GM19023 (cell line): Measurements from ENCODE around the gene PDE5A.

ENCODE experiments used
- ATAC-seq: cut with Tn5 transposase; IDR thresholded peaks from one replicate; pipeline ENCODE4 v1.9.1; 2021; ENCODE audit warnings: mild to moderate bottlenecking, moderate library complexity; ENCODE audit not compliant: unreplicated experiment

Gene PDE5A

DNA sequence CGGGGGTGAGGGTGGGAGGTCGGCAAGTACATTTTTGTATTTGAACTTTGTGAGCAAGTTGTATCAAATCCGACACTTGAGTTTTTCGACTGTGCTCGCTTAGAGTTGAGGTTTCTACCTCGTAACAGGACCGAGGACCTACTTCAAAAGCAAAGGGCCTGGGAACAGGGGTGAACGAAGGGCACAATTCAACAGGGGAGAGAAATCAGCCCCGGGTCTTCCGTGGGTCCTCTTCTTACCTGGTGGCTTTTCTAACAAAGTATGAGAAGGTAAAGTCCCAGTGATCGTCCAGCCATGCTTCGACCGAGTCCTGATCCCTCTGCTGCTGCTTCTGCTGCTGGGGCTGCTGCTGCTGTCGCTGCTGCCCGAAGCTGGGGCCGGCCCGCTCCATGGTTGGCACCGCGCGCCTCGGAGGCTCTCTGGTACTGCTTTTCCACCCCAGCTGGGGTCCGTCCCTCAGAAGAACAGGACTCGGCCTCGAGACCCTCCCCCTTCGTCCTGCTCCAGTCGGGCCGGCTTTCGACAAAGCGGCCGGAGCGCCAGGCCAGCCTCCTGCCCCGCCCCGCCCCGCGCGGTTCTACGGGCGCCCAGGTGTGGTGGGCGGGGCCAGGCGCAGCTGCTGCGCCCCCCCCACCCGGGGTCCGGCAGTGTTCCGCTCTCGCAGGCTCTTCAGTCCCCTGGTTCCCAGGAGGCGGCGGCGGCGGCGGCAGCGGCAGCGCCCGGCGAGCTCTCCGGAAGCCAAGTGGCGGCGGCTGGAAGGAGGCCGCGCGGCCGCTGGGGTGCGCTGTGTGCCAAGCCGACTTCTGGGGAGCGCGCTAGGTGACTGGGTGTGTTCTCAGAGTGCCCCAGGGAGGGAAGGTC, at the start of gene PDE5A:
Gene PDE5A, minus strand, starts transcription at position 524 of the 861 bp plus-strand sequence. Its CDS starts 133 bp downstream, at position 391.
- ATAC-seq, result peak; percentile 85

DNA sequence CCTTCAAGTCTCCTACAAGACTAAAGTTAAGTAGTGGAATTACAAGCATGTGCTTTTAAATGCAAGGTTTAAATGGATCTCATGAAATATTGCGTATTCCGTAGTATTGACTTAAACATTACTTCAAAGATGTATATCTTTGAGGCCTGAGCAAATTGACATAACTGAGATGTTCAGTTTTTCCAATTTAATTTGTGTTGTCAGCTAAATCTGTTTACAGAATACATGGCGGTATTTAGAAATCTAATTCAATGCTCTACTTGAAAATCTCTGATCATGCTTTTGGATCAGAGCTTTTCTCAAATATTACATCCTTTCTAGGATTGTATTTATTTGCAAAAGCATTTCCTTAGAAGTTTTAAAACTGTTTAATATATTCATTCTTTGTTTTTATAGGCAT, 47.5 kb upstream of the PDE5A start:
- ATAC-seq, result no peak

DNA sequence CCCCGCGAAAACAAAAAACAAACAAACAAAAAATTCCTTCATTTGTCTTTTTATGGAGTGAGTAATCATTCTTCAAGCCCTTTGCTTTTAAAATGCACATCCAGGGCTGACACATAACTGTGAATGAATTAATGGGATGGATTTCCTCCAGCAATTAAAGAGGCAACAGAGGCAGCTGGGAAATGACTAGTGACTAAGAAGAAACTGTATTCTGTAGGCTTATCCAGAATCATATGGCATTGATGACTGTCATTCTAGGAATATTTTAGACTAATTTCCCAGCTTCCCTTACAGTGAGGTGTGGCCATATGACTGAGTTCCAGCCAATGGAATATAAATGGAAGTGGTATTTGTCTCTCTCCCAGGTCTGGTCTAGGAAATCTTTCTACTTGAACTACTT, 46.8 kb upstream of the PDE5A start:
- ATAC-seq, result no peak

DNA sequence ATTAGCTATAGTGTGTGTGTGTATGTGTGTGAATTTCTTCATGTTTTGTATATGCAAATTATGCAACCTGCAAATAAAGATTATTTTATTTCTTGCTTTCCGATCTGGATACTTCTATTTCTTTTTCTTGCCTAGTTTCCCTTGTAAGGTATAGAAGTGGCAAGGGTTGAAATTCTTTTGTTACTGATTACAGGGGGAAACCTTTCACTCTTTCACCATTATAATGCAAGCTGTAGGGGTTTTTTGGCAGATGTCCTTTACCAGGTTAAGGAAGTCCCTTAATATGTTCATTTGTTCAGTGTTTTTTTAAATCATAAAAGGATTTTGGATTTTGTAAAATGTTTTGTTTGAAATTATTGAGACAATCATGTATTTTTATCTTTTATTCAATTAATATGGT, 44.3 kb upstream of the PDE5A start:
- no peak for ATAC-seq

DNA sequence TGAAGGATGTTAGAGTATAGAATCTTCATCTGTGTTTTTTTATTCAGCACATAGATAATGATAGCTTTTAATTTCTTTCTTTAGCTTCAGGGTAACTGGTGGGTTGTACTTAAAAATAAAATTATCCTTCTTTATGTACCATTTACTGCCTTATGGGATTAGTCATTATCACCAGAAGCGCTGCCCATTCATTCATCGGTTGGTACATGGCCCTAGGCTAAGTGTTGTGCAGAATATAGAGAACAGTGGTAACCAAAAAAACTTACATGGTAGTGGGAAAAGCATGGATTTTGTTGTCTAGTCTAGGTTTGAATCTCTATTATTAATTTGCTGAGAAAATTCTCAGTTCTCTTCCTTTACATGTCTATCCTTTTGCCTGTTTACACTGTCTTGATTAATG, 43.5 kb upstream of the PDE5A start:
- no peak for ATAC-seq

DNA sequence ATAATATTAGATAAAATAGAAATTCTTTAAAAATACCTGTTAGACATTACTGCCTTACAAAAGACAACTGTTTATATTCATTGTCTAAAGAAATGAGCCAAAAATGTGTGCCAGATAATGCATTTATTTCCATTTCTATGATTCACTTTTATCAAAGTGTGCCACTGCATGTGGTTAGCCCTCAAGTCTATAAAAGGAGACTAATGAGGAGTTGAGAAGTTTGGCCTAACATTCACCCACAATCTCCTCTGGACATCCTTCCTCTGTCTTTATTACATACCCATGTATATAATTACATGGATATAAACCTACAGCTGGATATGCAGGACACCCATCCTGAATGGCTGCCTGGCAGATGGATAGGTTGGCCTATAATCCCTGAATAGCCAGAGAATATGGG, 42.6 kb upstream of the PDE5A start:
- ATAC-seq, result no peak

DNA sequence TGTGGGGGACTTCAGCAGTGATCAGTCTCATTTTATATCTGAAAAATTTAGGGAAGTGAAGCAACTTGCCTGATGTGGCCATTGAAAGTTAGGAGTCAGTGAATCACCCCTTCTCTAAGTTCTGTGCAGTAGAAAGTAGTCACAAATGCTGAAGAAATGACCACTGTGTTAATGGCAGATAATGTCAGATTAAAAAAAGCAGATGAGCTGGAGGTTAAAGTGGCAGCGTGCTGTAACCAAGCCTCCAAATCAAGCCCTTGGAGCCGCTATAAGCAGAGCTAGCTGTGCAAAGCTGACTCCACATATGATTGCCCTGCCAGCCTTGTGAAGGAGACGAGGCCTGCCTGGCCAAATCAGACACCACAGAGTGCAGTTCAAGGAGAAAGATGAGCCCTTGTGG, 39.2 kb upstream of the PDE5A start:
- no peak for ATAC-seq

DNA sequence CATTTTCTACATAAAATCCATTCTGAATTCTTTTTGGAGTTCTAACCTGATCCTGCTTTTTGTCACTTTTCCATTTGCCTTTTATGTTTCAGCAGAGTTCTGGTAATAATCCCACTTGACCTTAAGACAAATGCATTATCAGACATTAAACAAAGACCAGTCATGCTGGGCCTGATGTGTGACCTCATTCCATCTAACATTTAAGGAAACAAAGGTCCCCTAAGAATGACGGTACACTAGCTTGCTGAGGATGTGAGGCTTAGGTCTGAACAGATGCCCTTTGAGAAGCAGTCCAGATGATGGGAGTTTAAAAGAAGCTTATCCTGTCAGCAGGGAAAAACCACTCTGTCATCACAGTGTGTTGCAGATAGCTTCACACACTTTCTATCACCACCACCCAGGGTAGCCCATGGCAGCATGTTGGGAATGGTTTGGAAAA, 38.1 kb upstream of the PDE5A start:
- no peak for ATAC-seq

DNA sequence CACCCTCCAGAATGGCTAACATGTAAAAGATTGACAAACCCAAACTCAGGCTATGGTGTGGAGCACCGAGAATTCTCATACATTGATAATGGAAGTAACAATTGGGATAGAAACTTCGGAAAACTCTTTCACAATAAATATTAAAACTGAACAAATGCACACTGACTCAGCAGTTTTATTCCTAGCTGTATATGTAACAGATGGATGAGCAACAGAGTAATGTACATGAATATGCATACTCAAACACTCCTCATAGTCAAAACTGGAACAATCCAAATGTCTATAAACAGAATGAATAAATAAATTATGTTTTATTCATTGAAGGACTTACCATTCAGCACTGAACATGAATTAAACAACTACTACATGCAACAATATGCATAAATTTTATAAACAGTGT, 37.1 kb upstream of the PDE5A start:
- ATAC-seq, result no peak

DNA sequence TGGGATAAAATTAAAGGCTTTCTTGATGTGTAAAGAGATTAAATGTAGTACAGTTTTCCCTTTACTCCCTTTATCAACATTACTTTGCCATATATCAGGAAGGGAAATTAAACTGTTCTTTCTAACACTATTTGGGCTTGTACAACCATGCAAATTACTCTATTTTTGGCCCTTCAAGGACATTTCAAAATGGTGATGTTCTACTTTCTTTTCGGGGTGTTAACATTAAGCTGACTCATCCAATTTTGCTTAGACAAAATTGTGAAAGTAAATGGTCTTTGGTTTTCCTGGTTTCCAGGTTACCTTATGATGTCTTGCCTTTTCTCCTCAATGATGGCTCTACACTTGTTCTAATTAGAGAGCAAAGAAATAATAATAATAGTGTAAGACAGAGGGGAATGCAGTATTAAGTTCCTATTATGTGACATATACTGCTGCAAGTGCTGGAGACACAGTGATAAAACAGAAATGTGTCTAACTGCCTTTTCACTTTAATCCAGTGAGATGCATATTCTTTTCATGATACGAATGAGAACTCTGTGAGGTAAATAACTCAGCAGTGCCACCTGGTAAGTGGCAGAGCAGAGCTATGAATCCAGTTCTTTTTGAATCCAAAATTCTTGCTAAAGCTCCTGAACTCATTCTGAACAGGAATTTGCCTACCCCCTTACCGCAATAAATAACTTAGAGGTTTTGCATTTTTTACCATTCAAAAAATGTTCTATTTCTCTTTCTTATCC, 35.7 kb upstream of the PDE5A start:
- no peak for ATAC-seq

DNA sequence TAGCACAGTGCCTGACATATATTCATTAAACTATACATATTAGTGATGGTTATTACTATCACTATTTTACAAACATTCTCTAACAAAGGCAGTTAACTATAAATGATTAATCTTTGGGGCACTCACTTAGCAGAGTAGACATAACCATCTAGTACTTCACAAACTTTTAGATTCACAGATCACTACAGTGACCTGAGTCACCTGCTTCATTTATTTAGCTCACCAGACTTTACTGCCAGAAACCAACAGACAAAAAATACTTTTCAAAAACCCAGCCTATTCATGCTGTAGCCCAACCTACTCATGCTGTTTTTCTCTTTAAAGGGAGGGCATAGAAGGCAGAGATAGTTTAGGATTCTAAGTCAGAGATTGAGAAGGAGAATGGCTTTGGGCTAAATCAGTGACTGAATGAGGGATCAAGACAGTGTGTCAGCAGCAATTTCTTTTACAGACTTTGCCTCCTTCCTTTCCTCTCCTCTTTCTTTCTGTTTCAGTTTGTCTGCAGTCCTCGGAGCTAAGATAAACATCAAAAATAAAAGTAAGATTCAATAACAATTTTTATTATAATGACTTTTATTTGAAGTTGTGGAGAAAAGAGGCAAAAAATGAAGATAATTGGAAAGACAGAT, 34.7 kb upstream of the PDE5A start:
- peak; percentile 48 for ATAC-seq

DNA sequence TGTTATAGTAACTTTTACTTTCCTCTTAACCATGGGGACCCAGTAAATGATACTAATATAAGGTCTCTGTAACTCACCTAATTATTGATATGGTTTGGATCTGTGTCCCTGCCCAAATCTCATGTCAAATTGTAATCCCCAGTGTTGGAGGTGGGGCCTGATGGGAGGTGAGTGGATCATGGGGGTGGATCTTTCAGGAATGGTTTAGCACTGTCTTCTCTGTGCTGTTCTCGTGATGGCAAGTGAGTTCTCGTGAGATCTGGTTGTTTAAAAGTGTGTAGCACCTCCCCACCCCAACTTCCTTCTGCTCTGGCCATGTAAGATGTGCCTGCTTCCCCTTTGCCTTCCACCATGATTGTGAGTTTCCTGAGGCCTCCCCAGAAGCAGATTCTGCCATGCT, 34.0 kb upstream of the PDE5A start:
- ATAC-seq, result peak; percentile 13

DNA sequence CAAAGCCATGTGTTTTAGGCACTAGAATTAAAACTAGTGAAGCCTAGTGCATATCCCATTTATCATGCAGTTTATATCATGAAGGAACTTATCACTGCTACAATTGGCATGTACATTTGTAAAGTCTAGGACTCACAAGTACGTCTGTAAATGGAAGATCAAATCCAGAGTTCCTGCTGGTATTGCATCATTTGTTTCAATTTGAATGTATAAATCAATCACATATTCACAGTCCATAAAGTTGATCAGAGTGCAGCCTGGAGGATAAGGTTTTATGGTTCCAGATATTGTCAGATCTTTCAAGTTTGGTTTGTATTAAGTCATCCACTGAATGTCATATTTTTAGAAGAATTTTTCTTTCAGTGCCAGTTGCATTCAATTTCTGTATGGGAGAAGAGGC, 32.6 kb upstream of the PDE5A start:
- ATAC-seq, result no peak

DNA sequence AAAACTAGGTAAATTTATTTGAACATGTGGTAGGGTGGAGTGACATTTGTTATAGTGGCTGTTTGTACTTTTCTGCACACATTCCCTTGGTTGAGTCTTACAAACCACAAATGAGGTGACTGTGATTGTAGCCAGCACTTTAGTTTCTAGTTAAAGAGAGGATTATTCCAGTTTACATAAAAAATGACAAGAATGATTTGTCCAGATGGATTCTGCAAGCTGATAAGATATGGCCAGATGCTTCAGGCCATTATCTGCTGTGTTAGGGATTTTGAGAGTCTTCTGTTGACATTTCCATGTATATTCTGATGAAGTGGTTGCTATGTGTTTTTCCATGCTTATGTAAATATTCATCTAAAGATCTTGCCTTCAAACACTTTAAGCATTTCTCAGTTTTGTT, 31.0 kb upstream of the PDE5A start:
- ATAC-seq, result no peak

DNA sequence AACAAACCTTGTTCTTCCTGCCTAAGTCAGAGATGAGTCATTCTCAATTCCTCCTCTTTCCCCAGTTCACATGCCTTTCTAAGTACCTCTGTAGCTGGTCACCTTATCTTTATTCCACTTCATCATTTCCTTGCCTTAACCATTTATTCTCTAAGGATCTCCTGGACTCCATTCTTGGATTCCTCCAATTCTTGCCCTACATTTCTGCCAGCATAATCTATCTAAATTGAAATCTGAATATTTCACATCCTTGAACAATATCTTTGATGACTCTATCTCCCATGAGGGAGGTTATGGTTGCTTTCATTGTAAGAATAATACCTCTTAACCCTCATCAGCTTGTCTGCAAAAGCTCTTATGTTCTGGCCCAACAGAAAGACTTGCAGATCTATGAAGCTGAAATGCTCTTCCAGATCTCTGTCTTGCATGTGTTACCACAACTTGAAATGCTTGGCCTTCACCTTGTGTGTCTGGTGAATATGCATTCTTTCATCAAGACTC, 28.6 kb upstream of the PDE5A start:
- ATAC-seq, result no peak

DNA sequence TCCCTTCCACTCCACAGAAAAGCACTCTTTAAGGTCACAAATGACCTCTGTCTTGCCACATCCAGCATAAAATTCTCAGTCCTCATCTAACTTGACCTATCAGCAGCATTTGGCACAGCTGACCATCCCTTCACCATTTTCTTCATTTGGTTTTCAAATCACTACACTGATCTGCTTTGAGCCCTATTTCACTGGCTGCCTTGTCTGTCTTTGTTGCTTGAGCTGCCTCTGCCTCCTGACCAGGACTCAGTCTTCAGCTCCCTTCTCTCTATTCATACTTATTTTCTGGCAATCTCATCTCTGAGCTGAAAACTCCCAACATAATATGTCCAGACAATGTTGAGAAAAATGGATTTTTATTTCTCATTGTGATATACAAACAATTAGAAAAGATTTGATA, 27.7 kb upstream of the PDE5A start:
- no peak for ATAC-seq

DNA sequence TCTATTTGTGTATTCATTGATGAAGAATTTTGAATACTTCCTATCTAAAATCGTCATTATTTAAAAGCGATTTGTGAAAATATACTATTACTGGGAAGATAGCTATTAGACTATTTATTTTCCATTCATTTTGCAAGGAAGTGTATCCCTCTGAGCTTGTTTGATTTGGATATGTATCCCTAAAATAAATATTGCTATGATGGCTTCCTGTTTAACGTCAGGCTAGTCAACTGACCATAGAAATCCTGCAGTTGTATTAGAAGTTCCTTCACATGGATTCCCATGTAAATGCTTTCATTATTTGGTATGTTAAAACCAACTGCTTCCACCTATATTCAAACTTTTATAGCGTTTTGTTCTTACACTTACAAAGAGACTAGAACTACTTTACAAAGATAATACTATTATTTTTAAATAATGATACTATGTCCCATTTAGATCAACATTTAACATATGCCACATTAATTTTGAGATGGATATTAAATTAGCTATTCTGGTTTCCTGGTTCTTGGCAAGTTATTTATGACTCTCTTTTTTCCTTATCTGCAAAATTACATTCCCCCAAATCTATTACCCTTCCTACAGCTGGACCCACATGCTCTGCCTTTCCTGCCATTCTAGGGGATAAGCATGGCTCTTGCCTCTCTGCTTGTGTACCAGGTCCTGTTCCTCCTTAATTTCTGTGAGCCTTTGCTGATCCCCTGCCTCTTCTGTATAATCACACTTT, 26.7 kb upstream of the PDE5A start:
- ATAC-seq, result no peak

DNA sequence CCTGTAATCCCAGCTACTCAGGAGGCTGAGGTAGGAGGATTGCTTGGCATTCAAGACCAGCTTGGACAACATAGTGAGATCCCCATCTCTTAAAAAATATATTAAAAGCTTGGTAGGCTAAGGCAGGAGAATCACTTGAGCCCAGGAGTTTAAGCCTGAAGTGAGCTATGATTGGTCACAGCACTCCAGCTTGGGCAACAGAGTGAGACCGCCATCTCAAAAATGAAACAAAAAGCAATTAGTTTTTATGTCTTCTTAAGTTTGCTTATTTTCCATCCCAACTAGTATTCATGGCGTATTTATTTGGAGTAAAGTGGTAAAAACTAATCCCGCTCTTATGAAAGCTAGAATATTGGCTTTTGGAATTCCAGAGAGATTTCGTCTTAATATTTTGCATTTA, 25.4 kb upstream of the PDE5A start:
- no peak for ATAC-seq

DNA sequence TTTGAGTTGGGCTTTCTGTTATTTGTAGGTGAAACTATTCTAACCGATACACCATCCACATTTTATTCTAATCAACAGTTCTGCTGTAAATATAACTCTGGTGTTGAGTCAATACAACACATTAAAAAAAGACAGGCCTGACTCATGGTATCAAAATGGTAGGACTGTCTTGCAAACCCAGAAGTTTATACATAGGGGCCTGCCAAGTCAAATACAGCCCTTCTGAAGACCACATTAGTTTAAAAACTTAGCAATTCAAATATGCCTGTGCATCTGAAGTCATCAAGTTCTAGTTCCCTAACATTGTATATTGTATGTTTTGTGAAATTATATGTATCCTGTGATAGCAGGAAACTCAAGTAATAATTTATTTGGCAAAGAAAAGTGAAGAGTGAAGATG, 24.4 kb upstream of the PDE5A start:
- no peak for ATAC-seq

DNA sequence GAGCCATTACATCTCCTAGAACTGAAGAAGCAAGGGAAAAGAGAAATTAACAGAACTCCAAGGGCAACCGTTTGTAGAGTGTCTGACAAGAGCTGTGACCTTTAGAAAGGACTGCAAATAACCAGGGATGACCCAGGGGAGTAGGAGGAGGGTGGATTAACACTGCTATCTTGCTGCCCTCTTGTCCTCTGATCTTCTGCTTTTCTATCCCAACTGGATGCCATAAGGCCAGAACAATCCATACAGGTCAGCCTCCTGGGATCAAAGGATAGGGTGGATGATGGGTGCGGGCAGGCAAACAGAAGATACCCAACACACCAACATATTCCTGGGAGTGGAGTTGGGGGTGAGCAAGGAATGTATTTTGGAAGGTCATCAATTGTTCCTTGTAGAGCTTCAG, 19.8 kb upstream of the PDE5A start:
- no peak for ATAC-seq

DNA sequence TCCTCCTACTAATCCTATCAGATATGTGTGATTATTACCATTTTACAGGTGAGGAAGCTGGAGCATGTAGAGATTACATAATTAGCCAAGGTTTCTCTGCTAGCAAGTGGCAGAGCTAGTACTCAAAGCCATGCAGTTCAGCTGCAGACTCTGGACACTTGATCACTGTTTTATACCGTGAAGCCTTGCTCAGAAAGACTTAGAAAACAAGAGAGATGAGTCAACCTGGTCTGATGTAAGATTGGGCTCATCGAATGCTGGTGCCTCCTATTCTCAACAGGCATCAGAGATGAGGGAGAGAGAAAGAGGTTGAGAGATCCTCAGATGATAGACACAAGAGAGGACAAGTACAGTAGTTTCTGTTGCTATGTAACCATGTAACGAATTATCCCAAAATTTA, 19.0 kb upstream of the PDE5A start:
- no peak for ATAC-seq
